Measurements from ENCODE around the gene PITPNM3.

PITPNM3 gene

GRCh38 chr17:6408276-6408675, 148.1 kb downstream of the PITPNM3 start:
- no peak for DNase-seq (ENCODE audit: low spot score)

- no peak for DNase-seq (ENCODE audit: low spot score)
Observed at GRCh38 chr17:6402258-6402657, 154.1 kb downstream of the PITPNM3 start.

Measured in globus pallidus (tissue), 1 donor.